Measurements from ENCODE around the gene PAXX. TPM values are rescaled to one million over a fixed set of nuclear protein-coding genes. Genes with fewer than 3 reads are reported as not detected.
"Not testable (repeated sequence)": the region's sequence is repeated elsewhere in the genome, so short reads cannot be mapped to it uniquely, and the experiment has no call there.

PAXX gene
- total RNA-seq, 1 donor from 2014 or later, result 10.0 TPM

- DNase-seq (ENCODE audit: low read depth) (no peak), FAIRE-seq (no peak)
- Histone ChIP-seq H3K36me3 (ENCODE audit: control insufficient read depth, insufficient read depth, low read length) (no peaks in the 10 kb centered on the region), H3K4me3 (ENCODE audit: low read depth, low read length) (no peak overlapping the region), H3K27me3 (ENCODE audit: control insufficient read depth, insufficient read depth, low read length) (no peaks in the 10 kb centered on the region)
- TF ChIP-seq CTCF (IDR thresholded peaks at IDR 0.05; ENCODE audit: insufficient read depth, low read length, severe bottlenecking), result no peak
Measured at GRCh38 chr9:137030538-137031527, 38.6 kb downstream of the PAXX start.

- no peak within 1 kb of the TSS for H3K4me3 ChIP-seq (ENCODE audit: low read depth, low read length)
- no peaks in the 10 kb centered on the region for H3K36me3 ChIP-seq (ENCODE audit: control insufficient read depth, insufficient read depth, low read length)
- H3K27me3 ChIP-seq (ENCODE audit: control insufficient read depth, insufficient read depth, low read length), result no peaks in the 10 kb centered on the region
- TF ChIP-seq CTCF (IDR thresholded peaks at IDR 0.05; ENCODE audit: insufficient read depth, low read length, severe bottlenecking), result no peak
- no peak for FAIRE-seq
- no peak for DNase-seq (ENCODE audit: low read depth)
Measured at GRCh38 chr9:137031904-137032640, 39.9 kb downstream of the PAXX start, which contains the start of gene FUT7. TSS of gene FUT7 (minus strand) at chr9:137032088. CDS start at chr9:137031991, 97 bp downstream.

- H3K36me3 ChIP-seq (ENCODE audit: control insufficient read depth, insufficient read depth, low read length), result no peaks in the 10 kb centered on the region
- H3K27me3 ChIP-seq (ENCODE audit: control insufficient read depth, insufficient read depth, low read length), result no peaks in the 10 kb centered on the region
- FAIRE-seq (no peak), DNase-seq (ENCODE audit: low read depth) (no peak)
- H3K4me3 ChIP-seq (ENCODE audit: low read depth, low read length), result no peak overlapping the region
- TF ChIP-seq CTCF (IDR thresholded peaks at IDR 0.05; ENCODE audit: insufficient read depth, low read length, severe bottlenecking), result no peak
Measured at GRCh38 chr9:137032858-137033257, 40.6 kb downstream of the PAXX start.

GRCh38 chr9:137033481-137033880, 41.3 kb downstream of the PAXX start:
- not testable (repeated sequence) for H3K36me3 ChIP-seq (ENCODE audit: control insufficient read depth, insufficient read depth, low read length); FAIRE-seq; H3K4me3 ChIP-seq (ENCODE audit: low read depth, low read length); H3K27me3 ChIP-seq (ENCODE audit: control insufficient read depth, insufficient read depth, low read length); DNase-seq (ENCODE audit: low read depth)

- TF ChIP-seq CTCF (IDR thresholded peaks at IDR 0.05; ENCODE audit: insufficient read depth, low read length, severe bottlenecking), result no peak
- no peak for DNase-seq (ENCODE audit: low read depth)
- Histone ChIP-seq H3K4me3 (ENCODE audit: low read depth, low read length) (no peak overlapping the region), H3K27me3 (ENCODE audit: control insufficient read depth, insufficient read depth, low read length) (no peaks in the 10 kb centered on the region), H3K36me3 (ENCODE audit: control insufficient read depth, insufficient read depth, low read length) (peaks cover 2% of the 10 kb centered on the region)
- no peak for FAIRE-seq
Measured at GRCh38 chr9:137034039-137034708, 42.0 kb downstream of the PAXX start.

Data from bronchial epithelial cell (primary cell).